Esophagus muscularis mucosa (tissue), 4 donors: Measurements from ENCODE around the gene ARMC9. TPM values are rescaled to one million over a fixed set of nuclear protein-coding genes. Genes with fewer than 3 reads are reported as not detected.

Experiments used
- DNase-seq: peaks from one replicate; pipeline ENCODE4 v3.0.0-alpha.2; 2017; ENCODE audit errors: extremely low spot score
- H3K27ac ChIP-seq, 4 donors: fragments of 200-600 bp; sonication (generic); replicated peaks in 1 of 4; 1 replicate in 3 of 4; 2 replicates in 1 of 4; pipeline ENCODE4 v1.5.1; 2016 to 2019; ENCODE audit warnings: mild to moderate bottlenecking in 1 of 4
- H3K27me3 ChIP-seq, 4 donors: fragments of 200-600 bp; sonication (generic); one replicate each; pipeline versions ENCODE4 v1.5.1 to v1.6.0; 2016 to 2019
- H3K36me3 ChIP-seq, 4 donors: fragments of 200-600 bp; sonication (generic); one replicate each; pipeline ENCODE4 v1.5.1; 2016 to 2019
- H3K4me1 ChIP-seq, 4 donors: fragments of 200-600 bp; sonication (generic); one replicate each; pipeline ENCODE4 v1.5.1; 2016 to 2019
- H3K4me3 ChIP-seq, 4 donors: fragments of 200-600 bp; sonication (generic); 1 replicate in 2 of 4; 2 replicates in 2 of 4; pipeline ENCODE4 v1.5.1; 2016 to 2019; ENCODE audit warnings: mild to moderate bottlenecking in 4 of 4, moderate library complexity in 1 of 4
- H3K9me3 ChIP-seq, 4 donors: fragments of 200-600 bp; sonication (generic); 1 replicate in 3 of 4; 2 replicates in 1 of 4; pipeline ENCODE4 v1.5.1; 2016 to 2019
- CTCF ChIP-seq, 3 experiments: fragments of 200-600 bp in 2 of 3; fragments of 450-650 bp in 1 of 3; sonication (generic) in 2 of 3; IDR thresholded peaks; one replicate each; pipeline ENCODE4 v1.5.1; 2017 to 2019; ENCODE audit warnings: antibody characterized with exemption in 3 of 3, mild to moderate bottlenecking in 2 of 3, moderate library complexity in 1 of 3
- EP300 ChIP-seq: sonication (generic); formaldehyde crosslinking; IDR thresholded peaks from one replicate; pipeline ENCODE4 v1.6.1; 2017; ENCODE audit warnings: antibody characterized with exemption
- POLR2A ChIP-seq: fragments of 450-650 bp; IDR thresholded peaks from one replicate; pipeline ENCODE4 v1.6.1; 2017; ENCODE audit warnings: antibody characterized with exemption, moderate library complexity, mild to moderate bottlenecking, low read depth
- POLR2AphosphoS5 ChIP-seq, 2 donors: sonication (generic); formaldehyde crosslinking; IDR thresholded peaks; one replicate each; pipeline ENCODE4 v1.6.1; 2017; ENCODE audit warnings: antibody characterized with exemption in 2 of 2
- WGBS: methylation state at CpG from one replicate; pipeline ENCODE4 v1.1.5; 2018; 5-methylcytosine and 5-hydroxymethylcytosine counted together
- intact Hi-C: fragments of 100-400 bp; cut with DNase I; formaldehyde crosslinking; loops from one replicate; pipeline ENCODE4 v1.15.1; 2023
- total RNA-seq, 4 donors: library from RNA; depleted of rRNA; stranded (reverse); fragments of >200 nt; gene quantifications; one replicate each; pipeline versions ENCODE4 v1.1.0 to v1.2.1, GENCODE V29; 2016

ARMC9 gene
- total RNA-seq, 4 donors from 2014 or later = 119 to 262 (median 152) TPM

- TF ChIP-seq EP300 (no peak), POLR2A (no peak), POLR2AphosphoS5 (IDR thresholded peaks at IDR 0.05) (no peak), CTCF (IDR thresholded peaks at IDR 0.05) (no peak)
- DNase-seq = no peak
- Histone ChIP-seq H3K9me3 (no peaks in the 10 kb centered on the region), H3K4me3 (no peak overlapping the region), H3K27ac (peak overlapping the region in 3 of 4 donors; percentile 18 to 53 (median 22)), H3K36me3 (peaks cover 0 to 78% (median 34%) of the 10 kb centered on the region in 4 donors), H3K27me3 (no peaks in the 10 kb centered on the region), H3K4me1 (peaks cover 0 to 24% (median 3%) of the 10 kb centered on the region in 4 donors)
- intact Hi-C loops = no loop called here
- 73% methylated on average over 3 of the region's 7 CpGs for whole genome bisulfite sequencing
Observed at GRCh38 chr2:231321021-231321420, 122.6 kb downstream of the ARMC9 start.

DNA sequence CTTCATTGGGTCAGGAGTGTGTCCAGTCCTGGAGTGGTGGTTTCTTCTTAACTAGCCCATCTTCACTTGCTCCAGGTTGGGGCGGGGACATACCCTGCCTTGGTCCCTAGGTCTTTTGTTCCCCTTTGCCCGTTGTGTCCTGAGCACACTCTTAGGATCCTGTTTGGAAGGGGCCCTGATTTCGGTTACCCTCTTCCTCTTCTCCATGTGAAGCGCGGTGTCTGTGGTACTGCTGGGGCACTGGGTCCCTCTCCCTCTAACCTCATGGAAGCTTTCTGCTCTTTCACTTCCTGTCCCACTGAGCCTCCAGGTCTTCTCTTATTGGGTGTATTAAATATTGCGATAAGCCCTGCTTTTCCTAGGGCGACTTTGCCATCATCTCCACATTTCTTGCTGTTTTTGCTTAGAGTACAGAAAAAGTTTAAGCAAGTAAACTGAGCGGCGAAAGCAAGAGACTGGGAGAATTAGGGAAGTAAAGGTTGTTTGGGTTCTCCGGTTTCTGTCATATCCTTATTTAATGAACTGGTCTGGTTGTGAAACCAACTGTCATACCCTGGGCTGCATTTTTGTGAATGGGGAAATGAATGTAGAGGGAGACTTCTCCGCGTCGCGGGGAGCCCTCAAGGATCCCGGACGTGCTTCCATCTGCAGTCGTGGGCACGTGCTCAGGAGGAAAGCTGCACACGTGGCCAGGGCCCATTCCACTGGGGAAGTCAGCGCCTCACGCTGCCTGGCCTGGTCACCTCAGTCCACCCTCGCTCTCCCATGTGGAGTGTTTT, 123.3 kb downstream of the ARMC9 start:
- H3K27ac ChIP-seq = peak overlapping the region in 3 of 4 donors; percentile 18 to 53 (median 22)
- H3K9me3 ChIP-seq = no peaks in the 10 kb centered on the region
- peaks cover 0 to 24% (median 3%) of the 10 kb centered on the region in 4 donors for H3K4me1 ChIP-seq
- H3K27me3 ChIP-seq = no peaks in the 10 kb centered on the region
- H3K36me3 ChIP-seq = peaks cover 0 to 79% (median 28%) of the 10 kb centered on the region in 4 donors
- DNase-seq = no peak
- no peak overlapping the region for H3K4me3 ChIP-seq
- TF ChIP-seq POLR2A (no peak), CTCF (IDR thresholded peaks at IDR 0.05) (no peak)
- 78% methylated on average over 22 of the region's 22 CpGs for WGBS
- intact Hi-C loops = no loop called here

GRCh38 chr2:231323316-231323715, 124.9 kb downstream of the ARMC9 start:
- WGBS = 77% methylated on average over 9 of the region's 9 CpGs

GRCh38 chr2:231325826-231326225, 127.4 kb downstream of the ARMC9 start:
- Histone ChIP-seq H3K4me1 (peaks cover 0 to 5% (median 0%) of the 10 kb centered on the region in 4 donors), H3K27me3 (no peaks in the 10 kb centered on the region), H3K36me3 (peaks cover 0 to 69% (median 21%) of the 10 kb centered on the region in 4 donors), H3K27ac (no peak overlapping the region), H3K9me3 (no peaks in the 10 kb centered on the region), H3K4me3 (no peak overlapping the region)
- intact Hi-C loops = no loop called here
- WGBS = 100% methylated on average over 2 of the region's 2 CpGs
- TF ChIP-seq CTCF (IDR thresholded peaks at IDR 0.05) = no peak
- TF ChIP-seq POLR2A = no peak
- no peak for TF ChIP-seq POLR2AphosphoS5 (IDR thresholded peaks at IDR 0.05)
- TF ChIP-seq EP300 = no peak
- no peak for DNase-seq

More at GRCh38 chr2:231323316-231323715, 124.9 kb downstream of the ARMC9 start:
- no peak for TF ChIP-seq EP300
- TF ChIP-seq CTCF (IDR thresholded peaks at IDR 0.05) = no peak
- no peak for TF ChIP-seq POLR2A
- TF ChIP-seq POLR2AphosphoS5 (IDR thresholded peaks at IDR 0.05) = no peak
- intact Hi-C loops = no loop called here
- DNase-seq = no peak
- H3K4me3 ChIP-seq = no peak overlapping the region
- no peaks in the 10 kb centered on the region for H3K27me3 ChIP-seq
- peaks cover 0 to 75% (median 25%) of the 10 kb centered on the region in 4 donors for H3K36me3 ChIP-seq
- H3K9me3 ChIP-seq = no peaks in the 10 kb centered on the region
- peaks cover 0 to 24% (median 3%) of the 10 kb centered on the region in 4 donors for H3K4me1 ChIP-seq
- no peak overlapping the region for H3K27ac ChIP-seq
